AG04449 (cell line): ENCODE data around the gene PPP2R5D.

ENCODE experiments used
- CTCF ChIA-PET: fragments of 350-600 bp; formaldehyde crosslinking; extraction: SDS; loops from one replicate; lab custom pipeline; 2021; ENCODE audit warnings: antibody characterized with exemption; lab: Yijun Ruan, JAX
- POLR2A ChIA-PET: fragments of 400-600, 350-600 bp; formaldehyde crosslinking; extraction: SDS; loops from one replicate; lab custom pipeline; 2020; ENCODE audit warnings: antibody characterized with exemption, inconsistent platforms; lab: Yijun Ruan, JAX
- DNase-seq: peaks from one replicate; pipeline ENCODE4 v3.0.0-alpha.2; 2010; ENCODE audit warnings: low read depth, low spot score
- H3K4me3 ChIP-seq: 2 replicates; pipeline ENCODE4 v1.5.1; 2011; ENCODE audit warnings: low read depth, mild to moderate bottlenecking, control low read depth, low read length
- TF ChIP-seq, protein P1 (sequence below): IDR thresholded peaks from one replicate; pipeline ENCODE4 v1.5.1; 2011; ENCODE audit warnings: mild to moderate bottlenecking, moderate library complexity, low read length, control low read depth, inconsistent platforms; ENCODE audit not compliant: insufficient read depth; ENCODE audit errors: missing control alignments

Gene PPP2R5D

DNA sequence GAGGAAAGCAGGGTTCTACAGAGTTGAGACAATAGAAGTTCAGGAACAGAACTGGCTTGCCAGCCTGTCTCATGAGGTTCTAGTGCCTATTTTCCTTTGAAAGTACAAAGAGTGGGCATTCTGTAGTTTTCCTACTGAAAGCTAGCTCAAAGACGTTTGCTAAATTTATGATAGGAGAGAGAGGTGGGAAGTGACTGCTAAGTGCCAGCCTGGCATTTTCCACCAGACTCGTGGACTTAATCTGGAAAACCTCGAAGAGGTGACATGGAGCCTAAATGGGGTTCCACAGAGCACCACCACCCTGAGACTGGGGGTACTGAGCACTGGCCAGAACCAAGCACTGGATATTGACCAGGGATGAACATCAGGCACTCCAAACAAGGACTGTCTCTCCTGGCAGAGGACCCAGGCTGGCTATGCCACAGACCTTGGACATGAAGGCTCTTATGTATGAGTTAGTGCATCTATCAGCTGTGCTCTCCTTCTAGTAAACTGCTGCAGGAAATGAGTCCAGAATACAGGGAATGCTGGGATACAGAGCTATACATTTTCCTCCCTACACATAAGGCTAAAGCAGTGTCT lies 12.5 kb upstream of the PPP2R5D start:
- H3K4me3 ChIP-seq = no peak overlapping the region
- POLR2A ChIA-PET = interaction anchor here (0.5 to 1.5 kb wide), 4 partner anchors 12 to 80 kb away, joined by 3 to 4 read pairs (median 4); partner anchors contain the start of genes KLHDC3, MEA1 and PPP2R5D
- TF ChIP-seq, protein P1, sequence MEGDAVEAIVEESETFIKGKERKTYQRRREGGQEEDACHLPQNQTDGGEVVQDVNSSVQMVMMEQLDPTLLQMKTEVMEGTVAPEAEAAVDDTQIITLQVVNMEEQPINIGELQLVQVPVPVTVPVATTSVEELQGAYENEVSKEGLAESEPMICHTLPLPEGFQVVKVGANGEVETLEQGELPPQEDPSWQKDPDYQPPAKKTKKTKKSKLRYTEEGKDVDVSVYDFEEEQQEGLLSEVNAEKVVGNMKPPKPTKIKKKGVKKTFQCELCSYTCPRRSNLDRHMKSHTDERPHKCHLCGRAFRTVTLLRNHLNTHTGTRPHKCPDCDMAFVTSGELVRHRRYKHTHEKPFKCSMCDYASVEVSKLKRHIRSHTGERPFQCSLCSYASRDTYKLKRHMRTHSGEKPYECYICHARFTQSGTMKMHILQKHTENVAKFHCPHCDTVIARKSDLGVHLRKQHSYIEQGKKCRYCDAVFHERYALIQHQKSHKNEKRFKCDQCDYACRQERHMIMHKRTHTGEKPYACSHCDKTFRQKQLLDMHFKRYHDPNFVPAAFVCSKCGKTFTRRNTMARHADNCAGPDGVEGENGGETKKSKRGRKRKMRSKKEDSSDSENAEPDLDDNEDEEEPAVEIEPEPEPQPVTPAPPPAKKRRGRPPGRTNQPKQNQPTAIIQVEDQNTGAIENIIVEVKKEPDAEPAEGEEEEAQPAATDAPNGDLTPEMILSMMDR = no peak
- CTCF ChIA-PET = interaction anchor here (1.0 to 1.2 kb wide), 2 partner anchors 7 to 10 kb away, joined by 3 read pairs; partner anchors contain the start of gene PEX6
- DNase-seq = no peak

DNA sequence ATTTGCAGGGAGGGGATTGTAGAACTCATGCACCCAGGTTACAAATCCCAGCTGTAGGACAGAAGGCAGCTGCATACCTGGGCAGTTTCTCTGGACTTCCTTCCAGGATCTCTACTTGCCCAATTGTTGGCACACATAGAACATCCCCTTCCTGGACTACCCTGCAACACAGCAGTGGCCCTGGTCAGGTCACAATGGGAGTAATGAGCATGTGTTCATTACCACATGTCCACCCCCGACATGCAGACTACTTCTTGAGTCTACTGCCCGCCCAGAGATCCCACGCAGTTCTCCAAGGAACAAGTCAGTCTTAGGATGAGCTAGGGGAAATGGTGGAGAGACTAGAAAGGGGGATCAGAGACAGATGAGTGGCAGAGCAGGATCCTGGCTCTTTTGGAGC lies 10.4 kb upstream of the PPP2R5D start:
- ChIA-PET CTCF (no interaction called here), POLR2A (interaction anchor here (1.8 kb wide), 1 partner anchor 10 kb away, joined by 7 read pairs; the partner anchor contains the start of gene PPP2R5D)
- no peak overlapping the region for H3K4me3 ChIP-seq
- TF ChIP-seq, protein P1 = no peak
- DNase-seq = no peak

DNA sequence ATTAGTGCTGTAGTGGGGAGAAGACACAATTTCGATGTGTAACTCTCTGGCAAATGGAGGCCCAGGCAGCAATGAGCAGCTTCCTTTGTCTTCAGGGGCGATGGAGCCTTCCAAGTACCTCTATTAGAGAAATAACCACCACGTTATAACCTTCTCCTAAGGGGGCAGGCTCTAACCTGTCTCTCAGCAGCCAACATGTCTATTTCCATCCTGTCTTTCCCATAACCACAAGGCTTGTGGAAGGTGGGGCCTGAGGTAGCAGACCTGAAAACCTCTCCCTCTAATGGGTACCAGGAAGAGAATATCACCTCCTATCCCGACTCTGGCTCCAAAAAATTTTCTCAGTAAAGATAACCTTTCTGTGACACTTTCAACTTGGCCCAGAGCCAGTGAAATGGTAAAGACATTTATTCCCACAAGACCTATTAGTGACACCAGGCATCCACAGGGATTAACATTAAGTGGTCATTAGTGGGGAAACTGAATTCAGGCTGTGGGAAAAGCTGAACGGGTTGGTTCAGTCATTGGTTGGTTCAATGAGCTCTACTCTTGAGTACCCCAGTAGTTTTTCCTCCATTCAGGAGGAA lies 9.4 kb upstream of the PPP2R5D start:
- POLR2A ChIA-PET = interaction anchor here (1.0 kb wide), 1 partner anchor 9 kb away, joined by 4 read pairs; the partner anchor contains the start of gene PPP2R5D
- CTCF ChIA-PET = no interaction called here
- no peak overlapping the region for H3K4me3 ChIP-seq
- TF ChIP-seq, protein P1 = no peak
- no peak for DNase-seq

DNA sequence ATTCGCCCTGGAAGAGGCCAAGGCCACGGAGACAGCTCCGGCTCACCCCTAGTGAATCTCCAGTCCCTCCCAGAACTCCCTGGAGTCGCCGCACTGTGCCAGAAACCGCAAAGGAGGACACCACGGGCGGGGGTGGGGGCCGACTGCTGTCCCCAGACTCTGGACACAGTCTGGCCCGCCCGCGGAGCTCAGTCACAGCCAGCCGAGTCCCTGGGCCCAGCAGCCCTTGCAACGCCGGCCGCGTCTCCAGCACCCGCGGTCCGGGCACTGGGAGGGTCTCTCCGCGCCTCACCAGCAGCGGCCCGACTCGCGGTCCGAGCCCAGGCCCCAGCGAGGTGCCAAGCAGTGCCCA lies 5.9 kb upstream of the PPP2R5D start:
- ChIA-PET POLR2A (interaction anchor here (0.7 to 2.2 kb wide), 6 partner anchors 8 to 196 kb away, joined by 3 to 17 read pairs (median 4); partner anchors contain the start of gene CNPY3), CTCF (interaction anchor here (0.9 to 2.0 kb wide), 6 partner anchors 7 to 165 kb away, joined by 3 to 5 read pairs (median 3); no protein-coding TSS in a partner anchor)
- DNase-seq = no peak

DNA sequence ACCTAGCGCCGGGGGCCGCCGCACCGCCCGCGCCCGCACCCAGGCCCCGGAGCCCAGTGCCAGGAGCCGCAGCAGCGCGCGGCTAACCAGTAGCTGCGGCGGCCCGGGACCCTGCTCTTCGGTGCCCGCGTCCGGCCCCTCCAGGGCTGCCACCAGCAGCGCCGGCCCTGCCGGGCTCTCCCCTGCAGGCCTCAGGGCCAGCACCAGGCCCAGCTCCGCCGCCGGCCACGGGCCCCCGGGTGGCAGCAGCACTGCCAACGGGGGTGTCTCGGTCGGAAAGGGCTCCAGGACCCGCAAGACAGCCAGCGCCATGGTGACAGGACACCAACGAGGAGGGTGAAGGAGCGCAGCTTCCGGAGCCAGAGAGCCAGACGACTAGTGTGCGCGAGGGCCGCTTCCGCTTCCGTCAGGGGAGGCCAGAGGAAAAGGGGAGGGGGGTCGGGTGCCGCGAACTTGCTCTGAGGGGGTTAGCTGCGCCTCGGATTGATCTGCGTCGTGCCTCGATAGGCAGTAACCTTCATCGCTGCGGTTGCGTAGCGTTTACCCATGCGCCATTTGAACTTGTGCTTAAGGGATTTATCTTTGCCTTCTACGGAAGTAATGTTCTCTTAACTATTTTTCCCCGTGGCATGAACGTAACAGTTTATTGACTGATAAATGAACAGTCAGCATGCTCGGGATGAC lies 5.4 kb upstream of the PPP2R5D start, which contains the start of gene PEX6:
PEX6 (minus strand) TSS at position 343 of the 684 bp plus-strand sequence; CDS start at position 312, 31 bp downstream.
- TF ChIP-seq, protein P1 = no peak
- POLR2A ChIA-PET = interaction anchor here (0.7 to 2.2 kb wide), 7 partner anchors 9 to 195 kb away, joined by 3 to 17 read pairs (median 4); partner anchors contain the start of gene CNPY3

More for the DNA sequence above, 5.9 kb upstream of the PPP2R5D start:
- H3K4me3 ChIP-seq = peak overlapping the region; percentile 78
- TF ChIP-seq, protein P1 = no peak

More for the DNA sequence above, 5.4 kb upstream of the PPP2R5D start, which contains the start of gene PEX6:
- CTCF ChIA-PET = interaction anchor here (0.9 to 2.0 kb wide), 7 partner anchors 8 to 164 kb away, joined by 3 to 5 read pairs (median 3); no protein-coding TSS in a partner anchor
- DNase-seq = peak; percentile 23
- peak within 1 kb of the TSS; percentile 78 for H3K4me3 ChIP-seq
